Measurements from ENCODE around the gene FBN3.

The FBN3 gene

GRCh38 chr19:8149261-8150094, at the start of gene FBN3:
Gene FBN3 (minus strand): TSS chr19:8149592. CDS start chr19:8147480, 2,112 bp downstream.
- Histone ChIP-seq H3K9me3 (ENCODE audit: insufficient read depth, low read length) (no peaks in the 10 kb centered on the region), H3K4me3 (ENCODE audit: insufficient read length, low read depth) (peak within 1 kb of the TSS; percentile 63), H3K36me3 (ENCODE audit: insufficient read depth, insufficient read length, low read length) (peaks cover 7% of the 10 kb centered on the region), H3K27me3 (ENCODE audit: insufficient read depth, insufficient read length) (no peaks in the 10 kb centered on the region), H3K4me1 (ENCODE audit: insufficient read depth, insufficient read length) (peaks cover 30% of the 10 kb centered on the region), H3K9ac (ENCODE audit: insufficient read length, low read depth) (peak within 1 kb of the TSS; percentile 98)
- DNase-seq (ENCODE audit: low read depth, low spot score), result no peak
- TF ChIP-seq YY1 (IDR thresholded peaks at IDR 0.05; ENCODE audit: insufficient read depth, insufficient read length) (no peak), ZNF274 (IDR thresholded peaks at IDR 0.05; ENCODE audit: low read depth, low read length) (no peak), SUZ12 (IDR thresholded peaks at IDR 0.05; ENCODE audit: extremely low read depth, insufficient read depth, insufficient read length) (no peak)

- TF ChIP-seq YY1 (IDR thresholded peaks at IDR 0.05; ENCODE audit: insufficient read depth, insufficient read length) (no peak), ZNF274 (IDR thresholded peaks at IDR 0.05; ENCODE audit: low read depth, low read length) (no peak), SUZ12 (IDR thresholded peaks at IDR 0.05; ENCODE audit: extremely low read depth, insufficient read depth, insufficient read length) (no peak)
These were observed 47.0 kb upstream of the FBN3 start for GRCh38 chr19:8196271-8196927.

GRCh38 chr19:8194528-8195267, 45.3 kb upstream of the FBN3 start:
- no peaks in the 10 kb centered on the region for H3K9me3 ChIP-seq (ENCODE audit: insufficient read depth, low read length)
- no peaks in the 10 kb centered on the region for H3K36me3 ChIP-seq (ENCODE audit: insufficient read depth, insufficient read length, low read length)
- H3K4me1 ChIP-seq (ENCODE audit: insufficient read depth, insufficient read length), result peaks cover 11% of the 10 kb centered on the region
- H3K4me3 ChIP-seq (ENCODE audit: insufficient read length, low read depth), result no peak overlapping the region
- no peaks in the 10 kb centered on the region for H3K27me3 ChIP-seq (ENCODE audit: insufficient read depth, insufficient read length)
- no peak for TF ChIP-seq YY1 (IDR thresholded peaks at IDR 0.05; ENCODE audit: insufficient read depth, insufficient read length)
- no peak for TF ChIP-seq ZNF274 (IDR thresholded peaks at IDR 0.05; ENCODE audit: low read depth, low read length)
- TF ChIP-seq SUZ12 (IDR thresholded peaks at IDR 0.05; ENCODE audit: extremely low read depth, insufficient read depth, insufficient read length), result no peak
- DNase-seq (ENCODE audit: low read depth, low spot score), result no peak
- H3K9ac ChIP-seq (ENCODE audit: insufficient read length, low read depth), result peak overlapping the region; percentile 6

More at GRCh38 chr19:8196271-8196927, 47.0 kb upstream of the FBN3 start:
- Histone ChIP-seq H3K36me3 (ENCODE audit: insufficient read depth, insufficient read length, low read length) (no peaks in the 10 kb centered on the region), H3K9me3 (ENCODE audit: insufficient read depth, low read length) (no peaks in the 10 kb centered on the region), H3K27me3 (ENCODE audit: insufficient read depth, insufficient read length) (no peaks in the 10 kb centered on the region), H3K4me1 (ENCODE audit: insufficient read depth, insufficient read length) (peaks cover 11% of the 10 kb centered on the region), H3K4me3 (ENCODE audit: insufficient read length, low read depth) (no peak overlapping the region), H3K9ac (ENCODE audit: insufficient read length, low read depth) (no peak overlapping the region)
- DNase-seq (ENCODE audit: low read depth, low spot score), result no peak

- Histone ChIP-seq H3K9me3 (ENCODE audit: insufficient read depth, low read length) (no peaks in the 10 kb centered on the region), H3K27me3 (ENCODE audit: insufficient read depth, insufficient read length) (no peaks in the 10 kb centered on the region), H3K9ac (ENCODE audit: insufficient read length, low read depth) (no peak overlapping the region), H3K4me1 (ENCODE audit: insufficient read depth, insufficient read length) (peaks cover 11% of the 10 kb centered on the region), H3K36me3 (ENCODE audit: insufficient read depth, insufficient read length, low read length) (no peaks in the 10 kb centered on the region), H3K4me3 (ENCODE audit: insufficient read length, low read depth) (no peak overlapping the region)
- TF ChIP-seq SUZ12 (IDR thresholded peaks at IDR 0.05; ENCODE audit: extremely low read depth, insufficient read depth, insufficient read length) (no peak), YY1 (IDR thresholded peaks at IDR 0.05; ENCODE audit: insufficient read depth, insufficient read length) (no peak), ZNF274 (IDR thresholded peaks at IDR 0.05; ENCODE audit: low read depth, low read length) (no peak)
- peak; percentile 80 for DNase-seq (ENCODE audit: low read depth, low spot score)
These were observed 42.9 kb upstream of the FBN3 start for GRCh38 chr19:8192221-8192820.

GRCh38 chr19:8185343-8186068, 36.1 kb upstream of the FBN3 start:
- Histone ChIP-seq H3K27me3 (ENCODE audit: insufficient read depth, insufficient read length) (no peaks in the 10 kb centered on the region), H3K4me3 (ENCODE audit: insufficient read length, low read depth) (no peak overlapping the region), H3K9ac (ENCODE audit: insufficient read length, low read depth) (no peak overlapping the region), H3K4me1 (ENCODE audit: insufficient read depth, insufficient read length) (no peaks in the 10 kb centered on the region), H3K36me3 (ENCODE audit: insufficient read depth, insufficient read length, low read length) (no peaks in the 10 kb centered on the region), H3K9me3 (ENCODE audit: insufficient read depth, low read length) (no peaks in the 10 kb centered on the region)
- no peak for TF ChIP-seq SUZ12 (IDR thresholded peaks at IDR 0.05; ENCODE audit: extremely low read depth, insufficient read depth, insufficient read length)
- no peak for TF ChIP-seq YY1 (IDR thresholded peaks at IDR 0.05; ENCODE audit: insufficient read depth, insufficient read length)
- TF ChIP-seq ZNF274 (IDR thresholded peaks at IDR 0.05; ENCODE audit: low read depth, low read length), result no peak
- no peak for DNase-seq (ENCODE audit: low read depth, low spot score)

GRCh38 chr19:8184274-8184673, 34.9 kb upstream of the FBN3 start:
- Histone ChIP-seq H3K9me3 (ENCODE audit: insufficient read depth, low read length) (no peaks in the 10 kb centered on the region), H3K4me3 (ENCODE audit: insufficient read length, low read depth) (no peak overlapping the region), H3K4me1 (ENCODE audit: insufficient read depth, insufficient read length) (no peaks in the 10 kb centered on the region), H3K27me3 (ENCODE audit: insufficient read depth, insufficient read length) (no peaks in the 10 kb centered on the region), H3K9ac (ENCODE audit: insufficient read length, low read depth) (no peak overlapping the region), H3K36me3 (ENCODE audit: insufficient read depth, insufficient read length, low read length) (no peaks in the 10 kb centered on the region)
- TF ChIP-seq ZNF274 (IDR thresholded peaks at IDR 0.05; ENCODE audit: low read depth, low read length) (no peak), YY1 (IDR thresholded peaks at IDR 0.05; ENCODE audit: insufficient read depth, insufficient read length) (no peak), SUZ12 (IDR thresholded peaks at IDR 0.05; ENCODE audit: extremely low read depth, insufficient read depth, insufficient read length) (no peak)
- no peak for DNase-seq (ENCODE audit: low read depth, low spot score)

All from NT2/D1 (cell line).